Calu3 (cell line): ENCODE data around the gene FAM174C. TPM values are rescaled to one million over a fixed set of nuclear protein-coding genes. Genes with fewer than 3 reads are reported as not detected.

ENCODE experiments used
- BruUV-seq: library from RNA; stranded (reverse); fragments of 400-500 nt; replicated peaks from 2 replicates; lab custom pipeline; 2021; lab: Mats Ljungman, UMichigan
- CTCF ChIA-PET: fragments of 300-600 bp; sonication (Branson Sonifier 250); formaldehyde crosslinking; loops from one replicate; lab custom pipeline; 2022; ENCODE audit warnings: antibody characterized with exemption; lab: Charles Lee
- DNase-seq: peaks from one replicate; pipeline ENCODE4 v3.0.0; 2022
- H3K27ac Mint-ChIP-seq: one replicate; pipeline ENCODE4 v1.8.0; 2022; ENCODE audit warnings: mixed read lengths; ENCODE audit not compliant: unreplicated experiment
- H3K27me3 Mint-ChIP-seq: one replicate; pipeline ENCODE4 v1.8.0; 2022; ENCODE audit warnings: mixed read lengths; ENCODE audit not compliant: unreplicated experiment
- H3K36me3 Mint-ChIP-seq: one replicate; pipeline ENCODE4 v1.8.0; 2022; ENCODE audit warnings: mild to moderate bottlenecking, moderate library complexity, mixed read lengths; ENCODE audit not compliant: insufficient read depth, unreplicated experiment
- H3K4me1 Mint-ChIP-seq: one replicate; pipeline ENCODE4 v1.8.0; 2022; ENCODE audit warnings: mild to moderate bottlenecking, low read depth, mixed read lengths; ENCODE audit not compliant: unreplicated experiment
- H3K4me3 Mint-ChIP-seq: one replicate; pipeline ENCODE4 v1.8.0; 2022; ENCODE audit warnings: mild to moderate bottlenecking, low read depth, moderate library complexity, mixed read lengths; ENCODE audit not compliant: unreplicated experiment
- H3K9me3 Mint-ChIP-seq: one replicate; pipeline ENCODE4 v1.8.0; 2022; ENCODE audit warnings: low read depth, mixed read lengths; ENCODE audit not compliant: unreplicated experiment
- CTCF ChIP-seq: fragments of 200-600 bp; IDR thresholded peaks from one replicate; pipeline ENCODE4 v1.8.0; 2022; ENCODE audit warnings: antibody characterized with exemption; ENCODE audit not compliant: unreplicated experiment
- intact Hi-C: fragments of 100-400 bp; cut with micrococcal nuclease; formaldehyde crosslinking; loops from one replicate; pipeline ENCODE4 v1.10.0; 2022; ENCODE audit not compliant: unreplicated experiment
- total RNA-seq: library from RNA; stranded (reverse); gene quantifications from 2 replicates; pipeline ENCODE4 v1.2.3, GENCODE V29; 2022

The FAM174C gene
- total RNA-seq, 1 experiment from 2014 or later: 34.4 TPM

GRCh38 chr19:1252821-1253513 is 22.4 kb upstream of the FAM174C start:
- no peaks in the 10 kb centered on the region for H3K9me3 Mint-ChIP-seq
- peak overlapping the region; percentile 88 for H3K4me3 Mint-ChIP-seq
- peak overlapping the region; percentile 93 for H3K27ac Mint-ChIP-seq
- peaks cover 91% of the 10 kb centered on the region for H3K36me3 Mint-ChIP-seq
- no peak for TF ChIP-seq CTCF
- peaks cover 7% of the 10 kb centered on the region for H3K4me1 Mint-ChIP-seq
- DNase-seq: peak; percentile 73
- intact Hi-C loops: no loop called here
- CTCF ChIA-PET: interaction anchor here (0.6 to 1.7 kb wide), 5 partner anchors 9 to 495 kb away, joined by 3 to 9 read pairs (median 6); no protein-coding TSS in a partner anchor
- no TSS peak for BruUV-seq
- no peaks in the 10 kb centered on the region for H3K27me3 Mint-ChIP-seq

GRCh38 chr19:1253514-1254080 is 21.7 kb upstream of the FAM174C start:
- peaks cover 8% of the 10 kb centered on the region for H3K4me1 Mint-ChIP-seq
- CTCF ChIA-PET: interaction anchor here (1.4 to 1.7 kb wide), 3 partner anchors 8 to 13 kb away, joined by 6 to 9 read pairs (median 9); no protein-coding TSS in a partner anchor
- no TSS peak for BruUV-seq
- TF ChIP-seq CTCF: no peak
- peak overlapping the region; percentile 44 for H3K27ac Mint-ChIP-seq
- H3K36me3 Mint-ChIP-seq: peaks cover 93% of the 10 kb centered on the region
- H3K9me3 Mint-ChIP-seq: no peaks in the 10 kb centered on the region
- DNase-seq: peak; percentile 53
- peak overlapping the region; percentile 88 for H3K4me3 Mint-ChIP-seq
- intact Hi-C loops: no loop called here
- H3K27me3 Mint-ChIP-seq: no peaks in the 10 kb centered on the region

GRCh38 chr19:1254081-1254527 is 21.2 kb upstream of the FAM174C start:
- Mint-ChIP-seq H3K4me1 (peaks cover 8% of the 10 kb centered on the region), H3K36me3 (peaks cover 93% of the 10 kb centered on the region), H3K4me3 (peak overlapping the region; percentile 88), H3K27ac (no peak overlapping the region), H3K27me3 (no peaks in the 10 kb centered on the region), H3K9me3 (no peaks in the 10 kb centered on the region)
- intact Hi-C loops: no loop called here
- DNase-seq: no peak
- CTCF ChIA-PET: interaction anchor here (1.4 to 1.7 kb wide), 3 partner anchors 8 to 12 kb away, joined by 6 to 9 read pairs (median 9); no protein-coding TSS in a partner anchor
- TF ChIP-seq CTCF: no peak
- BruUV-seq: no TSS peak

GRCh38 chr19:1254530-1255185 is 20.7 kb upstream of the FAM174C start:
- Mint-ChIP-seq H3K36me3 (peaks cover 96% of the 10 kb centered on the region), H3K4me1 (peaks cover 8% of the 10 kb centered on the region), H3K27ac (no peak overlapping the region), H3K4me3 (peak overlapping the region; percentile 88), H3K27me3 (no peaks in the 10 kb centered on the region), H3K9me3 (no peaks in the 10 kb centered on the region)
- no peak for DNase-seq
- no TSS peak for BruUV-seq
- no peak for TF ChIP-seq CTCF
- intact Hi-C loops: no loop called here
- CTCF ChIA-PET: no interaction called here
